ENCODE data around the gene ULK4. TPM values are rescaled to one million over a fixed set of nuclear protein-coding genes. Genes with fewer than 3 reads are reported as not detected.

ULK4 gene
- total and polyA plus RNA-seq, 9 of the 15 experiments (the other 6 are each of a cell fraction or from before 2014, with no cell fraction given): 3.0 to 5.9 (median 3.5) TPM

GRCh38 chr3:41900265-41900664, 61.6 kb downstream of the ULK4 start:
- no peaks in the 10 kb centered on the region for H3K9me1 ChIP-seq (ENCODE audit: control insufficient read depth, insufficient read depth, low read length)
- ChIA-PET POLR2A (interaction anchor here (0.6 kb wide), 1 partner anchor 1243 kb away, joined by 3 read pairs; no protein-coding TSS in a partner anchor), CTCF (ENCODE audit: low intra/inter-chr PET ratio) (no interaction called here)
- intact Hi-C loops (cut with micrococcal nuclease): no loop called here
- no TSS peak for BruUV-seq (replicated peaks)
- FAIRE-seq (no peak), DNase-seq (ENCODE audit: extremely low read depth in 1 of 4, low spot score in 3 of 4) (peak in 1 of 4 experiments; percentile 29), ATAC-seq (no peak)
- TF ChIP-seq PRDM10 (IDR thresholded peaks at IDR 0.05; ENCODE audit: partially characterized antibody) (peak; percentile 46), NFE2 (IDR thresholded peaks at IDR 0.05; ENCODE audit: low read depth) (0 out of 2 replicates have a peak, but pooled peaks have one; percentile 15), THRB (CRISPR knock-in tag; conservative IDR thresholded peaks at IDR 0.05) (no peak), ZNF316 (IDR thresholded peaks at IDR 0.05) (0 out of 2 replicates have a peak, but pooled peaks have one; percentile 2), KHSRP (IDR thresholded peaks at IDR 0.05) (no peak)
- H3K27me3 ChIP-seq (ENCODE audit: control insufficient read depth in 2 of 2, insufficient read depth in 2 of 2, low read length in 2 of 2): no peaks in the 10 kb centered on the region
- H3K36me3 ChIP-seq (ENCODE audit: control insufficient read depth, insufficient read depth, low read length): no peaks in the 10 kb centered on the region
- H4K20me1 ChIP-seq (replicated peaks; ENCODE audit: control insufficient read depth, insufficient read depth, low read length): no peaks in the 10 kb centered on the region
- no peak overlapping the region; the same call in 1 of the 2 replicates for H3K4me2 ChIP-seq (ENCODE audit: insufficient read depth, low read length)
- H3K9ac ChIP-seq (ENCODE audit: insufficient read depth in 1 of 2, low read depth in 2 of 2, low read length in 2 of 2): peak overlapping the region in 1 of 2 experiments; percentile 17; a peak in 1 of 4 replicates
- no peak overlapping the region for H2AFZ ChIP-seq (ENCODE audit: low read depth, low read length)
- in situ Hi-C loops (cut with MboI): loop anchor here (25.0 kb wide), 1 partner anchor 187 kb away; the partner anchor contains the start of gene TRAK1
- no peaks in the 10 kb centered on the region for H3K9me3 ChIP-seq (replicated peaks; ENCODE audit: control insufficient read depth, insufficient read depth, low read depth, low read length)
- WGBS (ENCODE audit: insufficient coverage, low coverage, missing lambda C conversion rate): 3% methylated on average over 2 of the region's 2 CpGs
- H3K4me1 ChIP-seq (replicated peaks in 1 of 2; ENCODE audit: control insufficient read depth in 2 of 2, insufficient read depth in 2 of 2, low read length in 2 of 2): peaks cover 5 to 6% of the 10 kb centered on the region in 2 experiments; a peak in 3 of 5 replicates
- H3K27ac ChIP-seq (ENCODE audit: extremely low read depth, low read depth, low read length): no peak overlapping the region
- no peak overlapping the region for H3K4me3 ChIP-seq
- H3K79me2 ChIP-seq (ENCODE audit: control insufficient read depth, insufficient read depth, low read length): no peaks in the 10 kb centered on the region

Data from K562 (cell line).